ENCODE results near the gene SLC12A7.
"Not testable (repeated sequence)": the region's sequence is repeated elsewhere in the genome, so short reads cannot be mapped to it uniquely, and the experiment has no call there.

DNA sequence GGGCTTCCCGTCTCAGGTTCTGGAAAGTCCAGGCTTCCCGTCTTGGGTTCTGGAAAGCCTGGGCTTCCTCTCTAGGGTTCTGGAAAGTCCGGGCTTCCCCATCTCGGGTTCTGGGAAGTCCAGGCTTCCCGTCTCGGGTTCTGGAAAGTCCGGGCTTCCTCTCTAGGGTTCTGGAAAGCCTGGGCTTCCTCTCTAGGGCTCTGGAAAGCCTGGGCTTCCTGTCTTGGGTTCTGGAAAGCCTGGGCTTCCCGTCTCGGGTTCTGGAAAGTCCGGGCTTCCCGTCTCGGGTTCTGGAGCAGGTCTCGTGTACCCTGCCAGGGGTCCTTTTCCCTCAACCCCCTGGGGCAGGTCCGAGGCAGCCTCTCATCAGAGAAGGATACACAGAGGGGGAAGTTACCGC is 28.8 kb downstream of the SLC12A7 start:
- TF ChIP-seq CTCF, POLR2A (IDR thresholded peaks at IDR 0.05): not testable (repeated sequence)
